ENCODE results near the gene STUM. TPM values are rescaled to one million over a fixed set of nuclear protein-coding genes. Genes with fewer than 3 reads are reported as not detected.

Gene STUM
- total RNA-seq, 1 experiment from 2014 or later = not detected

GRCh38 chr1:226560243-226560642 is 11.7 kb downstream of the STUM start:
- DNase-seq (ENCODE audit: low read depth) = no peak

DNA sequence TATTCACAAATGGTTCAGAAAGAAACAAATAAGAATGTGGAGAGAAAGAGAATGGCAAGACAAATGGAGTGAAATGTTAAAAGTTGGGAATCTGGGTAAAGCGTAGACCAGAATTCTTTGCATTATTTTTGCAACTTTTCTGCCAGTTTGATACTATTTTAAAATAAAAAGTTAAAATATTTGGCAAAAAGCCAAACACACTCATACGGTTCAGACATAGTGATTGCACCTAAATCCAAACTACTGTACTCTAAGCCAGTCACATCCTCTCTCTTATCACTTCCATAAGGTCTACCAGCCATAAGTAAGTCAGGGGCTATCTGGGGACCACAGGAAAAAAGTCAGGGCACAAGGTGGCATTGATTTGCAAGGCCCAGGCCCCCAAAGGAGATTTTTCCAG is 14.4 kb downstream of the STUM start:
- DNase-seq (ENCODE audit: low read depth) = no peak

- no peak for DNase-seq (ENCODE audit: low read depth)
These were observed 15.1 kb downstream of the STUM start for GRCh38 chr1:226563666-226564065.

GRCh38 chr1:226565476-226565875 is 16.9 kb downstream of the STUM start:
- no peak for DNase-seq (ENCODE audit: low read depth)

DNA sequence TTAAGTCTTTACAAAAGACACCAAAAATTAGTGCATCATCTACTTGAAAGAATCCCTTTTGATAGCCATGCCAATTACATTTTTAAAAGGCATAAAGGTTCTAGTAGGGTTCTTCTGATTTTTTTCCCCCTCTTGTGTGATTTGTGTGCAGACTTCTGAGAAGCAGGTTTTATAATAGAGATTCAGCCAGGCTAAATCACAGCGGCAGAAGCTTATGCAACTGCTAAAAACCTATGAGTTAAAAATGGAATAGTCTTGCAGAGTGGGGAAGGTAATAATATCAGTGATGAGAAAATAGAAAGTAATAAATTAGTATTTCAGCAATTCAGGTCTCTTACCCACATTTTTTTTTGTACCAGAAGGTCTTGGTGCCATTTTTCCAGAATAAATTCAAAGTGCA is 17.7 kb downstream of the STUM start:
- no peak for DNase-seq (ENCODE audit: low read depth)

GRCh38 chr1:226566760-226567159 is 18.2 kb downstream of the STUM start:
- DNase-seq (ENCODE audit: low read depth) = no peak

GRCh38 chr1:226568077-226568831 is 19.7 kb downstream of the STUM start:
- no peak for DNase-seq (ENCODE audit: low read depth)

GRCh38 chr1:226568975-226569741 is 20.6 kb downstream of the STUM start:
- no peak for DNase-seq (ENCODE audit: low read depth)

DNA sequence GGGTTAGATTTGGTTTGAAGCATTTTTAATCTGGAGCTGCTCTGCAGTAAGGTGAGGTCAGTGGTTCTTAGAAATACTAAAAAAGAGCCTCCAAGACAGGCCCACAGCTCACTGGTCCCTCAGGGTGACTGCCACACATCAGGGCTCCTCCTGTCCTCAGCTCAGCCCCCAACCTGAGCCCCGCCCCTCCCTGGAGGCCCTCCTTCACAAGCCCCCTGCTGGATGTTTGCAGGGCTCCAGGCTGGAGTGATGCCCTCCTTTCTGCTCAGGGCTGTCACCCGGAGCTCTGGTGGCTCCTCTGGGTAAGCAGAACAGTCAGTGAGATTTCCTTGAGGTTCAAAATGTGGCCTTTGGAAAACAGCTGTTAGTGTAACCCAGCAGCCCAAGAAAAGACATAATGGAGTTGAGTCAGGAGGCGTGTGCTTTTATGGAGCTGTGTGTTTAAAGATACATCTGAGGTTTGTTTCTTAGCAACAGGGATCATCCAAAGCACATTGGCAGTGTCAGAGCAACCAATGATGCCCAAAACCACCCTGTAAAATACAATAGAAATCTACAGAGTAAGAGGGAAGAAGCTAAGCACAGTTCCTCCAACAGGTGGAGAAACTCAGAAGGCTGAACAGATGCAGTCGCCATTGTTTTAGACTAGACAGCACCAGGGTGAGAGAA is 21.4 kb downstream of the STUM start:
- peak; percentile 37 for DNase-seq (ENCODE audit: low read depth)

- DNase-seq (ENCODE audit: low read depth) = no peak
These were observed 23.3 kb downstream of the STUM start for GRCh38 chr1:226571893-226572292.

DNA sequence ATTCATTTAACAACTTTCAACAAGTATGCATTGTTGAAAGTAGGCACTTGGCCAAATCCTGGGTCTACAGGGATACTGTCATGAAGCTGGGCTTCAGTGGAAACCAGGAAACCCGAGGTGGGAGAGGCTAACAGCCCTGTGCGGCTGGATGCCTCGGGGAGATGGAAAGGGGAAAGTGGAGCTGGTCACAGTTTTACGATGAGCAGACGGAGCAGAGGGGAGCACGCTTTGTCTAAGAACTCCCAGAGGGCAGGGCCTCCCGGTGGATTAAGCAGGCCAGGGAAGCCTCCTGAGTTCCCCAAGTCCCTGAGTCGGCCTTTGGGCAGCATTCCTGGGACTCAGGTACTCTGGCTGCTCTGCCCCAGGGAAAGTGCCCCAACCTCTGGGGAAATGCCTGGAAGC is 23.8 kb downstream of the STUM start:
- DNase-seq (ENCODE audit: low read depth) = no peak

- DNase-seq (ENCODE audit: low read depth) = no peak
These were observed 25.5 kb downstream of the STUM start for GRCh38 chr1:226574044-226574443.

DNA sequence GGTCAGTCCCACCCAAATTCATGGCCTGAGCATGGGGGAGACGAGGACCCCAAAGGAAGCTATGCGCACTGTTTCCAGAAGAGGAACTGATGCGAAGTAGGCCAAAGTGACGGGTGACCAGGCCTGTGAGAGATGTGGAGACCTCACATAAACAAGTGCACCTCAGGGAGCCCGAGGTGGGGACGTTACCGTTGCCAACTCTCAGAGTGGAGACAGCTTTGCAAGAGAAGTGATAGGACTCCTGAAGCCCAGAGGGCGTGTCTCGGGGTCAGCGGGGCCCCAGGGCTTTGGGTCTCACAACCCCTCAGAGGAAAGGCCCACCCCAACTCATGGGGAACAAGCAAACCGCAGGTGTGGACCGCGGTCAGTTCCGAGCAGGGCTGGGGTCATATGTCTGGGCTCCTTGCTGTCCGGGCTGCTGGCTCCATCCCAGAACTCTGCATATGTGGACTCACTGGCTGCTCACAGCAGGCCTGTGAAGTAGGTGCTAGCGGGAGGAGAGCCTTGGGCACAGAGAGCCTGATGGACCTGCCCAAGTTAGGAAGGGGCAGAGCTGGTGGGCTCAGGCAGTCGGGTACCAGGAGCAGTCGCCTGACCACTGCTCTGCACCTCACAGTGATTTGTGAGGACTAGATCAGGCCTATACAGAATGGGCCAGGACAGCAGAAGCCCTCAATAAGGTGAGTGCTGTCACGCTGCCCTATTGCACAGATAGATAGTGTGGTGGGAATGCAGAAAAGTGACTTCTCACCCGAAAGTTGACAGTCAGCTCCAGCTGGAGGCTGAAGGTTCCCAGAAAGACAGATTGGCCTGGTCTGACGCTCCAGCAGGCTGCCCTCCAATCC is 26.2 kb downstream of the STUM start:
- no peak for DNase-seq (ENCODE audit: low read depth)

DNA sequence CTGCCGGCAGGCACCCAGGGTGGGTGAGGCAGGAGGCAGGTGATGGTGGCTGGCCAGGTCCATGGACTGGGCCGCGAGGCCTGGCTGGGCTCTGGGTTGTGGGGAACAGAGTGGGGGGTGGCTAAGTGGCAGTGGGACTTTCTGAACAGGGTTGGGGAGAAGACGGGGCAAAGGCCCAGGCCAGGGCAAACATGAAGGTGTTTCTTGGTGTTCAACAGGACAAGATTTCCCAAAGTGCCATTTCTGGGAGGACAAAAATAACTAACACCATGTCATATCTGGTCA is 26.8 kb downstream of the STUM start:
- DNase-seq (ENCODE audit: low read depth) = no peak

DNA sequence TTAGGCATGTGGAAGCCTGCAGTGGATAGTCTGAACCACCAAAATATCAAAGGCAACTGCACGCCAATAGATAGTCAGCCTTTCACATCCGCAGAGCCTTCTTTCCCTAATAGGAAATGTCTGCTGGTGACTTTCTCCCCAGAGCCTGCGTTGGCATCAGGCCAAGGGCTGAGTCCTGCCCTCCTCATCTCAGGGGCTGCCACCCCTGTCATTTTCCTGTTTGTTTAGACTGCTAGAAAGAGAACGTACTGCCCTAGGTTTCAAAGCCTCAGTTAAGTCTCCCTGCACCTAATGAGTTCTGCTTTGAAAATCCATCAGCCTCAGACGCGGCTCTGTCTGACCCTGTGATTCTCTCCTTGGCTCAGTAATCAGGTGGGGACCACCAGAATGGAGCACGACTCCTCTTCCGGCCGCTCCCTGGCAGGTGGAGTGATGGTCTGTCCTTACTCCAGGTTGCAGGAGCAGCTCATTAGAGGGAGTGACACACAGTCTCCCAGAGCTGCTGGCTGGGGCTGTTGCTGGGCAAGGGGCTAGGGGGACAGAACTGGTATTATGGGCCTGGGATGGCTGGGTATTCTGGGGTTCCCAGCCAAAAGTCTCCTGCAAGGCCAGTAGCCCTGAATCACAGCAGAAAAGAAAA is 27.3 kb downstream of the STUM start:
- DNase-seq (ENCODE audit: low read depth) = no peak

GRCh38 chr1:226576601-226577000 is 28.0 kb downstream of the STUM start:
- DNase-seq (ENCODE audit: low read depth) = no peak

- DNase-seq (ENCODE audit: low read depth) = no peak
These were observed 29.0 kb downstream of the STUM start for GRCh38 chr1:226577401-226578180.

DNA sequence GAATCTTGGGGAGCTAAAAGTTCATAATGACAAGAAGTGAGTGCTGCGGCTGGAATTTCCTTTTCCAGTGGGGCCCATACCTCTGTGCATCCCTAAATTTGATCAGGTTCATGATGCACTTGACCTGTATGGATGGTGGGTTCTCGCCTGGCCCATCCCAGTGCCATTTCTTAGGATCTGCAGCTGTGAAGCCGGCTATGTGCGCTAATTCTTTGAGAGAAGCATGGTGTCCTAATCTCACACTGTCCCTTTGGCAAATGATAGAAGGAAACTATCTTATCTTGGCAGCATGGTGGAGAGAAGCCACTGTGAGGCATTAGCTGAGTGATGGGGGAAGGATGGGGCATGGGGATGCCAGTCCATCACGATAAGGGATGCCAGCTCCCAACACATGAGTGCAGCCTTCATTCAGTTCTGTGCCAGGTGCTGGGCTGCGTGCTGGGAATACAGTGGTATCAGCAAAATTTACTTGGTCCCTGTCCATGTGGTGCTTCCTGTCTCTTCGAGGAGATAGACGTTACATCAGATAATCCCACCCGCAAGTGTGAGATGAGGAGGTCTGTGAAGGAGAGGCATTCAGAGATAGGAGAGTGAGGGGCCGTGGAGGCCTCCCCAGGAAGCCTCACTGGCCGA is 30.5 kb downstream of the STUM start:
- no peak for DNase-seq (ENCODE audit: low read depth)

GRCh38 chr1:226579781-226580323 is 31.3 kb downstream of the STUM start:
- DNase-seq (ENCODE audit: low read depth) = no peak

Measured in LHCN-M2 (cell line).